ENCODE measurements around the gene NTM. TPM values are rescaled to one million over a fixed set of nuclear protein-coding genes. Genes with fewer than 3 reads are reported as not detected.

NTM gene
- total RNA-seq, 1 experiment from 2014 or later, result not detected

- Histone ChIP-seq H3K27ac (ENCODE audit: low read depth, low read length) (no peak overlapping the region), H2AFZ (ENCODE audit: low read depth, low read length, poor library complexity, severe bottlenecking) (no peak overlapping the region), H3K9me3 (ENCODE audit: control insufficient read depth in 1 of 2, insufficient read depth in 1 of 2, low read depth in 1 of 2, low read length in 2 of 2) (no peaks in the 10 kb centered on the region), H3K4me3 (replicated peaks in 1 of 2; ENCODE audit: low read depth in 1 of 2, low read length in 2 of 2) (no peak overlapping the region), H4K20me1 (ENCODE audit: insufficient read depth) (no peaks in the 10 kb centered on the region), H3K79me2 (ENCODE audit: insufficient read depth, low read length) (no peaks in the 10 kb centered on the region), H3K4me1 (ENCODE audit: control insufficient read depth in 1 of 2, insufficient read depth in 2 of 2, low read length in 2 of 2) (no peaks in the 10 kb centered on the region), H3K36me3 (ENCODE audit: control insufficient read depth in 1 of 2, insufficient read depth in 2 of 2, low read length in 2 of 2) (no peaks in the 10 kb centered on the region), H3K4me2 (ENCODE audit: low read length) (no peak overlapping the region), H3K27me3 (ENCODE audit: insufficient read depth, low read length) (no peaks in the 10 kb centered on the region), H3K9ac (ENCODE audit: low read length) (no peak overlapping the region), H3K9me2 (ENCODE audit: insufficient read depth) (no peaks in the 10 kb centered on the region)
- intact Hi-C loops (cut with micrococcal nuclease), result no loop called here
- ChIA-PET CTCF (no interaction called here), RAD21 (ENCODE audit: low non-redundant PET in 1 of 2, low total read pairs in 2 of 2, uncharacterized antibody in 2 of 2, unreplicated experiment in 2 of 2) (no interaction called here), POLR2A (no interaction called here)
- ATAC-seq, result no peak
- TF ChIP-seq TCF7L2 (IDR thresholded peaks at IDR 0.05; ENCODE audit: borderline replicate concordance, extremely low read depth, insufficient read depth, insufficient read length) (no peak), SIN3A (IDR thresholded peaks at IDR 0.05; ENCODE audit: low read depth) (no peak), SRF (IDR thresholded peaks at IDR 0.05; ENCODE audit: low read depth) (no peak), ELF1 (IDR thresholded peaks at IDR 0.05; ENCODE audit: borderline replicate concordance, low read depth) (no peak), ZFX (IDR thresholded peaks at IDR 0.05) (no peak), EZH2phosphoT487 (IDR thresholded peaks at IDR 0.05; ENCODE audit: borderline replicate concordance) (no peak), EGR1 (IDR thresholded peaks at IDR 0.05; ENCODE audit: low read depth) (no peak)
- TF ChIP-seq, protein P1, sequence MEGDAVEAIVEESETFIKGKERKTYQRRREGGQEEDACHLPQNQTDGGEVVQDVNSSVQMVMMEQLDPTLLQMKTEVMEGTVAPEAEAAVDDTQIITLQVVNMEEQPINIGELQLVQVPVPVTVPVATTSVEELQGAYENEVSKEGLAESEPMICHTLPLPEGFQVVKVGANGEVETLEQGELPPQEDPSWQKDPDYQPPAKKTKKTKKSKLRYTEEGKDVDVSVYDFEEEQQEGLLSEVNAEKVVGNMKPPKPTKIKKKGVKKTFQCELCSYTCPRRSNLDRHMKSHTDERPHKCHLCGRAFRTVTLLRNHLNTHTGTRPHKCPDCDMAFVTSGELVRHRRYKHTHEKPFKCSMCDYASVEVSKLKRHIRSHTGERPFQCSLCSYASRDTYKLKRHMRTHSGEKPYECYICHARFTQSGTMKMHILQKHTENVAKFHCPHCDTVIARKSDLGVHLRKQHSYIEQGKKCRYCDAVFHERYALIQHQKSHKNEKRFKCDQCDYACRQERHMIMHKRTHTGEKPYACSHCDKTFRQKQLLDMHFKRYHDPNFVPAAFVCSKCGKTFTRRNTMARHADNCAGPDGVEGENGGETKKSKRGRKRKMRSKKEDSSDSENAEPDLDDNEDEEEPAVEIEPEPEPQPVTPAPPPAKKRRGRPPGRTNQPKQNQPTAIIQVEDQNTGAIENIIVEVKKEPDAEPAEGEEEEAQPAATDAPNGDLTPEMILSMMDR (IDR thresholded peaks at IDR 0.05 in 2 of 3, conservative IDR thresholded peaks at IDR 0.05 in 1 of 3; ENCODE audit: borderline replicate concordance in 1 of 3, insufficient read depth in 1 of 3, low read depth in 2 of 3, low read length in 2 of 3), result no peak
- TF ChIP-seq, protein P2, sequence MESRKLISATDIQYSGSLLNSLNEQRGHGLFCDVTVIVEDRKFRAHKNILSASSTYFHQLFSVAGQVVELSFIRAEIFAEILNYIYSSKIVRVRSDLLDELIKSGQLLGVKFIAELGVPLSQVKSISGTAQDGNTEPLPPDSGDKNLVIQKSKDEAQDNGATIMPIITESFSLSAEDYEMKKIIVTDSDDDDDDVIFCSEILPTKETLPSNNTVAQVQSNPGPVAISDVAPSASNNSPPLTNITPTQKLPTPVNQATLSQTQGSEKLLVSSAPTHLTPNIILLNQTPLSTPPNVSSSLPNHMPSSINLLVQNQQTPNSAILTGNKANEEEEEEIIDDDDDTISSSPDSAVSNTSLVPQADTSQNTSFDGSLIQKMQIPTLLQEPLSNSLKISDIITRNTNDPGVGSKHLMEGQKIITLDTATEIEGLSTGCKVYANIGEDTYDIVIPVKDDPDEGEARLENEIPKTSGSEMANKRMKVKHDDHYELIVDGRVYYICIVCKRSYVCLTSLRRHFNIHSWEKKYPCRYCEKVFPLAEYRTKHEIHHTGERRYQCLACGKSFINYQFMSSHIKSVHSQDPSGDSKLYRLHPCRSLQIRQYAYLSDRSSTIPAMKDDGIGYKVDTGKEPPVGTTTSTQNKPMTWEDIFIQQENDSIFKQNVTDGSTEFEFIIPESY (IDR thresholded peaks at IDR 0.05; ENCODE audit: extremely low read depth, insufficient replicate concordance, low read length), result no peak
- BruUV-seq (replicated peaks), result no TSS peak
- DNase-seq (ENCODE audit: low read depth, low spot score), result no peak
Measured at GRCh38 chr11:131687291-131688047, 317.1 kb downstream of the NTM start.

Data from HCT116 (cell line).